ENCODE results near the gene DLGAP4. TPM values are rescaled to one million over a fixed set of nuclear protein-coding genes. Genes with fewer than 3 reads are reported as not detected.

Gene DLGAP4
- total and polyA plus RNA-seq, 2 of the 8 experiments (the other 6 are each of a cell fraction or from before 2014, with no cell fraction given): 41.2 to 57.2 TPM

DNA sequence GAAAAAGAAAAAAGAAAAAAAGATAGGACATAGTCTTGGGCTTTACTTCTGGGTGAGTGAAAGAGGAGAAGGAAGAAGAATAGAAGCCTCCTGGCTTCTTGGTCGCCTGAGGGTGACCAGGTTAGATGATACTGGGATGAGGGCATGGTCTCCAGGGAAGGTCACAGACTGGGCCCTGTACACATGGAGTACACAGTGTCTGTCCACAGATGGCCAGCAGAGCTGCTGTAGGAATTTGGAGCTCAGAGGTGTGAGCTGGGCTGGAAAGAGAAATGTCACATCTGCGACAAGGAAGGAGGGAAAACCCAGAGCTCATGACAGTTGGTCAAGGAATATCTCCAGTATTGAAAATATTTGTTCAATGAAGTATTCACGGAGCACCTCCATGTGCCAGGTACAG lies 56.1 kb downstream of the DLGAP4 start (continued):
- TF ChIP-seq CBX5 (IDR thresholded peaks at IDR 0.05; ENCODE audit: low read depth, low read length) (no peak), FOSL1 (IDR thresholded peaks at IDR 0.05; ENCODE audit: insufficient read depth, low read depth, low read length) (no peak), KDM1A (IDR thresholded peaks at IDR 0.05; ENCODE audit: borderline replicate concordance, low read length) (no peak), HDAC6 (IDR thresholded peaks at IDR 0.05; ENCODE audit: low read depth, low read length) (no peak), TAF1 (IDR thresholded peaks at IDR 0.05; ENCODE audit: low read depth, low read length) (no peak)

All from H1 (cell line).